CD14-positive monocyte (primary cell): ENCODE measurements around the gene SMAD1. TPM values are rescaled to one million over a fixed set of nuclear protein-coding genes. Genes with fewer than 3 reads are reported as not detected.

Experiments
- DNase-seq, 3 donors: peaks; one replicate each; pipeline ENCODE4 v3.0.0-alpha.2; 2011 to 2022
- H2AFZ ChIP-seq: 2 replicates; pipeline ENCODE4 v1.6.0; 2012; ENCODE audit warnings: mild to moderate bottlenecking, low read depth, low read length, inconsistent platforms; ENCODE audit not compliant: insufficient read depth, poor library complexity, severe bottlenecking
- H3K27ac ChIP-seq, 2 donors: 1 replicate in 1 of 2; 2 replicates in 1 of 2; pipeline ENCODE4 v1.5.1; 2012 to 2013; ENCODE audit warnings: low read length in 2 of 2, control low read depth in 1 of 2, inconsistent platforms in 1 of 2, low read depth in 1 of 2, mild to moderate bottlenecking in 1 of 2
- H3K27me3 ChIP-seq, 2 donors: one replicate each; pipeline versions ENCODE4 v1.6.0 to v1.6.1; 2011 to 2013; ENCODE audit warnings: low read length in 2 of 2; ENCODE audit not compliant: control insufficient read depth in 2 of 2, insufficient read depth in 2 of 2
- H3K36me3 ChIP-seq, 2 donors: replicated peaks in 1 of 2; 1 replicate in 1 of 2; 2 replicates in 1 of 2; pipeline versions ENCODE4 v1.5.1 to v1.6.1; 2012 to 2013; ENCODE audit warnings: low read length in 2 of 2, control low read depth in 1 of 2, inconsistent platforms in 1 of 2, mild to moderate bottlenecking in 1 of 2; ENCODE audit not compliant: insufficient read depth in 2 of 2, control insufficient read depth in 1 of 2
- H3K4me1 ChIP-seq, 2 donors: 1 replicate in 1 of 2; 2 replicates in 1 of 2; pipeline versions ENCODE4 v1.5.1 to v1.6.1; 2012 to 2013; ENCODE audit warnings: low read length in 2 of 2, control low read depth in 1 of 2, inconsistent platforms in 1 of 2, mild to moderate bottlenecking in 1 of 2, moderate library complexity in 1 of 2; ENCODE audit not compliant: insufficient read depth in 2 of 2, control insufficient read depth in 1 of 2
- H3K4me2 ChIP-seq: replicated peaks from 2 replicates; pipeline ENCODE3; 2012; ENCODE audit warnings: low read length, moderate library complexity, mild to moderate bottlenecking; ENCODE audit not compliant: poor library complexity, severe bottlenecking; ENCODE audit errors: extremely low read depth
- H3K4me3 ChIP-seq, 3 experiments: fragments of 200-600 bp in 1 of 3; sonication (generic) in 1 of 3; replicated peaks in 1 of 3; 1 replicate in 2 of 3; 2 replicates in 1 of 3; pipeline ENCODE4 v1.5.1; 2011 to 2013; ENCODE audit warnings: low read length in 3 of 3, mild to moderate bottlenecking in 3 of 3, control low read depth in 2 of 3, low read depth in 2 of 3, inconsistent platforms in 1 of 3, moderate library complexity in 1 of 3
- H3K79me2 ChIP-seq: 2 replicates; pipeline ENCODE4 v1.6.0; 2012; ENCODE audit warnings: mild to moderate bottlenecking, control low read depth, inconsistent platforms, low read length, moderate library complexity; ENCODE audit not compliant: insufficient read depth
- H3K9ac ChIP-seq: 2 replicates; pipeline ENCODE4 v1.6.0; 2017; ENCODE audit warnings: low read length, mild to moderate bottlenecking; ENCODE audit not compliant: insufficient read depth, poor library complexity, severe bottlenecking
- H3K9me3 ChIP-seq, 2 donors: replicated peaks in 1 of 2; 1 replicate in 1 of 2; 2 replicates in 1 of 2; pipeline versions ENCODE4 v1.5.1 to v1.6.1; 2012 to 2013; ENCODE audit warnings: low read length in 2 of 2, control low read depth in 1 of 2; ENCODE audit not compliant: control insufficient read depth in 1 of 2, insufficient read depth in 1 of 2
- H4K20me1 ChIP-seq: 2 replicates; pipeline ENCODE4 v1.6.0; 2012; ENCODE audit warnings: mild to moderate bottlenecking, low read length, control low read depth, moderate library complexity; ENCODE audit not compliant: insufficient read depth
- H3K27ac Mint-ChIP-seq, 7 donors: one replicate each; pipeline ENCODE4 v1.8.0; 2020; ENCODE audit warnings: mild to moderate bottlenecking in 7 of 7, mixed read lengths in 7 of 7, moderate library complexity in 6 of 7, inconsistent platforms in 2 of 7
- H3K27me3 Mint-ChIP-seq, 3 donors: one replicate each; pipeline ENCODE4 v1.8.0; 2021 to 2022; ENCODE audit warnings: low read depth in 3 of 3, mild to moderate bottlenecking in 3 of 3, mixed read lengths in 3 of 3, moderate library complexity in 3 of 3, inconsistent platforms in 1 of 3
- H3K36me3 Mint-ChIP-seq, 2 donors: one replicate each; pipeline ENCODE4 v1.8.0; 2020; ENCODE audit warnings: mixed read lengths in 2 of 2, inconsistent platforms in 1 of 2, mild to moderate bottlenecking in 1 of 2
- H3K4me1 Mint-ChIP-seq: one replicate; pipeline ENCODE4 v1.8.0; 2020; ENCODE audit warnings: mild to moderate bottlenecking, mixed read lengths
- H3K4me3 Mint-ChIP-seq, 2 donors: one replicate each; pipeline ENCODE4 v1.8.0; 2020; ENCODE audit warnings: mild to moderate bottlenecking in 2 of 2, mixed read lengths in 2 of 2, moderate library complexity in 1 of 2
- H3K9me3 Mint-ChIP-seq, 7 donors: one replicate each; pipeline ENCODE4 v1.8.0; 2020 to 2022; ENCODE audit warnings: mixed read lengths in 7 of 7, mild to moderate bottlenecking in 6 of 7, moderate library complexity in 6 of 7, inconsistent platforms in 2 of 7
- WGBS: methylation state at CpG from one replicate; pipeline ENCODE4 v1.1.5; 2013; ENCODE audit warnings: missing lambda C conversion rate; ENCODE audit not compliant: insufficient coverage; 5-methylcytosine and 5-hydroxymethylcytosine counted together
- intact Hi-C, 2 donors: fragments of 100-400 bp; cut with micrococcal nuclease; formaldehyde crosslinking; loops; one replicate each; pipeline versions ENCODE4 v1.15.0 to v1.15.1; 2023
- polyA plus RNA-seq, 3 donors: library from polyadenylated mRNA; depleted of rRNA in 1 of 3; unstranded in 2 of 3; stranded (reverse) in 1 of 3; fragments of 300-500 nt in 2 of 3; fragments of >200 nt in 1 of 3; fragmentation: Illumina TruSeq in 2 of 3; gene quantifications; 1 replicate in 2 of 3; 2 replicates in 1 of 3; pipeline ENCODE4 v1.2.3, GENCODE V29; 2012 to 2021
- TF ChIP-seq, protein P1 (sequence below): fragments of 200-600 bp; IDR thresholded peaks from one replicate; pipeline ENCODE4 v1.8.0; 2022; ENCODE audit warnings: antibody characterized with exemption, mild to moderate bottlenecking

SMAD1 gene
- polyA plus RNA-seq, 3 donors: 8.2 to 14.4 (median 8.7) TPM

DNA sequence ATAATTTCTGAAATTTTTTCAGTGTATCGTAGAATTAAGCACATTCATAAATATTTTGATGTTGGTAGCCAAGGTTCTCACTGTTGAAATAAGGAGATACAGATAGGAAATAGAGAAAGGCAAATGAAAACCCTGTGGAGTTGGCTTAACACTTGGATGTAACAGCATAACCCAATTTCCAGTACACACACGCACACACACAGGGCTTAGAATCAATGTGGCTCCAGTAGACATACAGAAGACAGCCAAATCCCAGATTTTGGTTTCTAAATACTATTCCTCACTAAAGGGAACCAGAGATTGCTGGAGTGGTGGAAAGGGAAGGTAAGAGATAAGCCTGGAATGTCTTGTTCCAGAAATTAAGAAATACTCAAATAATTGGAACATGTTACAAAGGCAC, 54.4 kb downstream of the SMAD1 start:
- H3K4me1 ChIP-seq: peaks cover 5 to 9% of the 10 kb centered on the region in 2 donors
- H3K9me3 Mint-ChIP-seq: no peaks in the 10 kb centered on the region

DNA sequence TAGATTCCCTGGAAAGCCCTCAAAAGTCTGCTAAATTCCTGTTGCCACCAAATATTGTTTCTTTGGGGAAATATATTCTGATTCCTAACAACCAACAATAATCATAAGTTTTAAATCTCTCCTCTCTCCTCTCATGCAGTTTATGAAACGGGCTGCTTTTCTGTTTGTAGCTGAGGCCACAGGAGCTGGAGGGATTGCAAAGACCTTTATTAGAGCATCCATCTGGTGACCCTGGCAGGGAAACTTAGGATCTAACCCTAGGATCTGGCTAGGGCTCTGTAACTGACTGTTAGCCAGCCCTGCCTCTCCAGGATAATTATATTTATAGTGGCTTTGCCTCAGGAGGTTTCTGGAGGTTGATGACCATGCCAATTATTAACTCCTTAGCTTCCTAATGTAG, 56.9 kb downstream of the SMAD1 start:
- Histone ChIP-seq H3K9me3 (no peaks in the 10 kb centered on the region), H3K4me1 (peaks cover 5 to 9% of the 10 kb centered on the region in 2 donors), H3K79me2 (no peaks in the 10 kb centered on the region), H3K4me3 (no peak overlapping the region), H3K27me3 (no peaks in the 10 kb centered on the region), H3K9ac (no peak overlapping the region), H2AFZ (no peak overlapping the region), H4K20me1 (no peaks in the 10 kb centered on the region), H3K27ac (no peak overlapping the region), H3K4me2 (no peak overlapping the region), H3K36me3 (peaks cover 0 to 4% of the 10 kb centered on the region in 2 donors)
- H3K4me1 Mint-ChIP-seq: peaks cover 7% of the 10 kb centered on the region
- no peak for DNase-seq
- peaks cover 0 to 2% (median 0%) of the 10 kb centered on the region in 7 donors for H3K9me3 Mint-ChIP-seq
- no peaks in the 10 kb centered on the region for H3K27me3 Mint-ChIP-seq
- peak overlapping the region in 1 of 7 donors; percentile 40 for H3K27ac Mint-ChIP-seq
- H3K36me3 Mint-ChIP-seq: peaks cover 2 to 3% of the 10 kb centered on the region in 2 donors
- intact Hi-C loops: no loop called here
- no peak overlapping the region for H3K4me3 Mint-ChIP-seq
- TF ChIP-seq, protein P1, sequence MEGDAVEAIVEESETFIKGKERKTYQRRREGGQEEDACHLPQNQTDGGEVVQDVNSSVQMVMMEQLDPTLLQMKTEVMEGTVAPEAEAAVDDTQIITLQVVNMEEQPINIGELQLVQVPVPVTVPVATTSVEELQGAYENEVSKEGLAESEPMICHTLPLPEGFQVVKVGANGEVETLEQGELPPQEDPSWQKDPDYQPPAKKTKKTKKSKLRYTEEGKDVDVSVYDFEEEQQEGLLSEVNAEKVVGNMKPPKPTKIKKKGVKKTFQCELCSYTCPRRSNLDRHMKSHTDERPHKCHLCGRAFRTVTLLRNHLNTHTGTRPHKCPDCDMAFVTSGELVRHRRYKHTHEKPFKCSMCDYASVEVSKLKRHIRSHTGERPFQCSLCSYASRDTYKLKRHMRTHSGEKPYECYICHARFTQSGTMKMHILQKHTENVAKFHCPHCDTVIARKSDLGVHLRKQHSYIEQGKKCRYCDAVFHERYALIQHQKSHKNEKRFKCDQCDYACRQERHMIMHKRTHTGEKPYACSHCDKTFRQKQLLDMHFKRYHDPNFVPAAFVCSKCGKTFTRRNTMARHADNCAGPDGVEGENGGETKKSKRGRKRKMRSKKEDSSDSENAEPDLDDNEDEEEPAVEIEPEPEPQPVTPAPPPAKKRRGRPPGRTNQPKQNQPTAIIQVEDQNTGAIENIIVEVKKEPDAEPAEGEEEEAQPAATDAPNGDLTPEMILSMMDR: no peak
- no CpG with 5 or more reads among the region's 1 CpG for WGBS

More for the DNA sequence above, 54.4 kb downstream of the SMAD1 start:
- intact Hi-C loops: no loop called here
- Histone ChIP-seq H2AFZ (no peak overlapping the region), H3K36me3 (no peaks in the 10 kb centered on the region), H3K79me2 (no peaks in the 10 kb centered on the region), H4K20me1 (no peaks in the 10 kb centered on the region), H3K27ac (no peak overlapping the region), H3K9ac (no peak overlapping the region), H3K27me3 (no peaks in the 10 kb centered on the region), H3K9me3 (no peaks in the 10 kb centered on the region), H3K4me2 (no peak overlapping the region), H3K4me3 (no peak overlapping the region)
- H3K27me3 Mint-ChIP-seq: no peaks in the 10 kb centered on the region
- H3K4me3 Mint-ChIP-seq: no peak overlapping the region
- TF ChIP-seq, protein P1: no peak
- DNase-seq: no peak
- peaks cover 7% of the 10 kb centered on the region for H3K4me1 Mint-ChIP-seq
- no CpG with 5 or more reads among the region's 2 CpGs for WGBS
- H3K27ac Mint-ChIP-seq: no peak overlapping the region
- H3K36me3 Mint-ChIP-seq: peaks cover 2 to 3% of the 10 kb centered on the region in 2 donors
